T-cell (primary cell): ENCODE data around the gene LRRTM1. TPM values are rescaled to one million over a fixed set of nuclear protein-coding genes. Genes with fewer than 3 reads are reported as not detected.

Experiments used
- ATAC-seq, 4 experiments: fragments of 200-7000 bp in 3 of 4; fragments of 150-1000 bp in 1 of 4; cut with Tn5 transposase; replicated peaks in 1 of 4; 1 replicate in 3 of 4; 2 replicates in 1 of 4; pipeline ENCODE4 v1.10.0; 2021; ENCODE audit warnings: moderate library complexity in 3 of 4, mild to moderate bottlenecking in 2 of 4, moderate number of reproducible peaks in 1 of 4
- CTCF ChIA-PET, 2 donors: fragments of 300-600 bp; sonication (Branson Sonifier 250); formaldehyde crosslinking; loops; one replicate each; lab custom pipeline; 2022; ENCODE audit warnings: antibody characterized with exemption in 2 of 2; lab: Charles Lee
- POLR2A ChIA-PET, 2 donors: fragments of 300-600 bp; sonication (Branson Sonifier 250); formaldehyde crosslinking; loops; one replicate each; lab custom pipeline; 2022; ENCODE audit warnings: antibody characterized with exemption in 2 of 2; lab: Charles Lee
- DNase-seq, 35 experiments: peaks; one replicate each; pipeline versions ENCODE4 v3.0.0 to v3.0.0-alpha.2; 2013 to 2023
- H3K27ac ChIP-seq: one replicate; pipeline ENCODE4 v1.5.1; 2013; ENCODE audit warnings: low read length
- H3K27me3 ChIP-seq, 2 experiments: replicated peaks in 1 of 2; 1 replicate in 1 of 2; 2 replicates in 1 of 2; pipeline versions ENCODE4 v1.6.1 to v1.7.0; 2013; ENCODE audit warnings: low read length in 1 of 2, mixed read lengths in 1 of 2; ENCODE audit not compliant: control insufficient read depth in 2 of 2, insufficient read depth in 2 of 2; ENCODE audit errors: extremely low read depth in 1 of 2
- H3K36me3 ChIP-seq, 2 donors: 1 replicate in 1 of 2; 2 replicates in 1 of 2; pipeline versions ENCODE4 v1.6.1 to v1.7.0; 2013; ENCODE audit warnings: low read length in 1 of 2; ENCODE audit not compliant: control insufficient read depth in 2 of 2, insufficient read depth in 1 of 2; ENCODE audit errors: extremely low read depth in 1 of 2
- H3K4me1 ChIP-seq, 2 experiments: 1 replicate in 1 of 2; 2 replicates in 1 of 2; pipeline versions ENCODE4 v1.6.1 to v1.7.0; 2013; ENCODE audit warnings: low read length in 2 of 2, mixed read lengths in 1 of 2; ENCODE audit not compliant: insufficient read depth in 2 of 2, control insufficient read depth in 1 of 2; ENCODE audit errors: extremely low read depth in 1 of 2
- H3K4me3 ChIP-seq, 2 donors: 1 replicate in 1 of 2; 2 replicates in 1 of 2; pipeline versions ENCODE4 v1.5.1 to v1.7.0; 2013; ENCODE audit warnings: mild to moderate bottlenecking in 2 of 2, low read length in 1 of 2, moderate library complexity in 1 of 2; ENCODE audit not compliant: control insufficient read depth in 1 of 2; ENCODE audit errors: extremely low read depth in 1 of 2
- H3K9me3 ChIP-seq: 2 replicates; pipeline ENCODE4 v1.7.0; 2013
- H3K27ac Mint-ChIP-seq, 2 donors: one replicate each; pipeline ENCODE4 v1.8.0; 2020 to 2021; ENCODE audit warnings: mild to moderate bottlenecking in 2 of 2, mixed read lengths in 2 of 2
- H3K27me3 Mint-ChIP-seq, 2 donors: one replicate each; pipeline ENCODE4 v1.8.0; 2021 to 2022; ENCODE audit warnings: mixed read lengths in 2 of 2
- H3K36me3 Mint-ChIP-seq: one replicate; pipeline ENCODE4 v1.8.0; 2021; ENCODE audit warnings: mixed read lengths
- H3K4me1 Mint-ChIP-seq, 3 donors: one replicate each; pipeline ENCODE4 v1.8.0; 2020 to 2022; ENCODE audit warnings: mixed read lengths in 3 of 3, mild to moderate bottlenecking in 1 of 3
- H3K4me3 Mint-ChIP-seq, 3 donors: one replicate each; pipeline ENCODE4 v1.8.0; 2020 to 2022; ENCODE audit warnings: mild to moderate bottlenecking in 3 of 3, mixed read lengths in 3 of 3, moderate library complexity in 3 of 3
- H3K9me3 Mint-ChIP-seq, 3 donors: one replicate each; pipeline ENCODE4 v1.8.0; 2020 to 2022; ENCODE audit warnings: mixed read lengths in 3 of 3
- WGBS: methylation state at CpG from one replicate; pipeline ENCODE4 v1.1.5; 2013; ENCODE audit warnings: missing lambda C conversion rate; ENCODE audit not compliant: insufficient coverage; 5-methylcytosine and 5-hydroxymethylcytosine counted together
- total RNA-seq, 35 experiments: library from RNA in 6 of 35; stranded (reverse) in 6 of 35; fragments of 120-200 nt in 1 of 35; gene quantifications; one replicate each; pipeline versions ENCODE4 v1.2.1 to v1.2.4 and lab custom pipeline; 2013 to 2026

The LRRTM1 gene
- total RNA-seq, 5 donors from 2014 or later (not counting 1 experiment from before 2014, with no cell fraction given): not detected

GRCh38 chr2:80280598-80280997, 24.0 kb downstream of the LRRTM1 start:
- WGBS: no CpG with 5 or more reads among the region's 2 CpGs
- Mint-ChIP-seq H3K4me1 (no peaks in the 10 kb centered on the region), H3K27ac (no peak overlapping the region)

GRCh38 chr2:80269806-80270205, 34.7 kb downstream of the LRRTM1 start:
- Mint-ChIP-seq H3K27me3 (no peaks in the 10 kb centered on the region), H3K4me3 (no peak overlapping the region), H3K4me1 (no peaks in the 10 kb centered on the region), H3K27ac (no peak overlapping the region), H3K9me3 (peaks cover 7 to 18% (median 17%) of the 10 kb centered on the region in 3 donors), H3K36me3 (no peaks in the 10 kb centered on the region)
- CTCF ChIA-PET: no interaction called here
- H3K9me3 ChIP-seq: no peaks in the 10 kb centered on the region
- POLR2A ChIA-PET: no interaction called here
- ATAC-seq: no peak
- no peaks in the 10 kb centered on the region for H3K4me1 ChIP-seq
- DNase-seq: no peak
- no peak overlapping the region for H3K27ac ChIP-seq
- H3K4me3 ChIP-seq: no peak overlapping the region
- H3K27me3 ChIP-seq: no peaks in the 10 kb centered on the region
- no CpG with 5 or more reads among the region's 5 CpGs for WGBS
- H3K36me3 ChIP-seq: no peaks in the 10 kb centered on the region

More at GRCh38 chr2:80280598-80280997, 24.0 kb downstream of the LRRTM1 start:
- H3K27ac ChIP-seq: no peak overlapping the region
- no peaks in the 10 kb centered on the region for H3K36me3 ChIP-seq
- ChIA-PET CTCF (no interaction called here), POLR2A (no interaction called here)
- Mint-ChIP-seq H3K9me3 (peaks cover 6 to 23% (median 15%) of the 10 kb centered on the region in 3 donors), H3K27me3 (no peaks in the 10 kb centered on the region), H3K36me3 (no peaks in the 10 kb centered on the region), H3K4me3 (no peak overlapping the region)
- no peaks in the 10 kb centered on the region for H3K4me1 ChIP-seq
- no peaks in the 10 kb centered on the region for H3K9me3 ChIP-seq
- no peak overlapping the region for H3K4me3 ChIP-seq
- no peaks in the 10 kb centered on the region for H3K27me3 ChIP-seq
- DNase-seq (no peak), ATAC-seq (no peak)

- DNase-seq (no peak), ATAC-seq (no peak)
- Histone ChIP-seq H3K4me3 (no peak overlapping the region), H3K9me3 (no peaks in the 10 kb centered on the region), H3K27ac (no peak overlapping the region), H3K36me3 (no peaks in the 10 kb centered on the region), H3K4me1 (no peaks in the 10 kb centered on the region), H3K27me3 (no peaks in the 10 kb centered on the region)
- POLR2A ChIA-PET: no interaction called here
- WGBS: 83% methylated on average over 4 of the region's 6 CpGs
- H3K4me1 Mint-ChIP-seq: no peaks in the 10 kb centered on the region
- peaks cover 7 to 14% (median 12%) of the 10 kb centered on the region in 3 donors for H3K9me3 Mint-ChIP-seq
- H3K4me3 Mint-ChIP-seq: no peak overlapping the region
- H3K36me3 Mint-ChIP-seq: no peaks in the 10 kb centered on the region
- CTCF ChIA-PET: no interaction called here
- H3K27ac Mint-ChIP-seq: no peak overlapping the region
- no peaks in the 10 kb centered on the region for H3K27me3 Mint-ChIP-seq
Observed at GRCh38 chr2:80266231-80266630, 38.3 kb downstream of the LRRTM1 start.

GRCh38 chr2:80259292-80259691, 45.3 kb downstream of the LRRTM1 start:
- no peak for ATAC-seq
- H3K27me3 Mint-ChIP-seq: no peaks in the 10 kb centered on the region
- H3K9me3 Mint-ChIP-seq: peaks cover 0 to 6% (median 0%) of the 10 kb centered on the region in 3 donors

GRCh38 chr2:80258793-80259192, 45.8 kb downstream of the LRRTM1 start:
- CTCF ChIA-PET: no interaction called here
- DNase-seq: no peak

More at GRCh38 chr2:80259292-80259691, 45.3 kb downstream of the LRRTM1 start:
- Histone ChIP-seq H3K27me3 (no peaks in the 10 kb centered on the region), H3K27ac (no peak overlapping the region), H3K4me1 (no peaks in the 10 kb centered on the region), H3K4me3 (no peak overlapping the region), H3K9me3 (no peaks in the 10 kb centered on the region), H3K36me3 (no peaks in the 10 kb centered on the region)
- Mint-ChIP-seq H3K36me3 (no peaks in the 10 kb centered on the region), H3K4me1 (no peaks in the 10 kb centered on the region), H3K27ac (no peak overlapping the region), H3K4me3 (no peak overlapping the region)
- no peak for DNase-seq
- CTCF ChIA-PET: interaction anchor here in 1 of 2 donors (0.6 kb wide), 1 partner anchor 241 kb away, joined by 5 read pairs; no protein-coding TSS in a partner anchor
- WGBS: 100% methylated on average over 1 of the region's 3 CpGs
- POLR2A ChIA-PET: no interaction called here

GRCh38 chr2:80258341-80258740, 46.2 kb downstream of the LRRTM1 start:
- no peaks in the 10 kb centered on the region for H3K9me3 ChIP-seq
- no peak overlapping the region for H3K27ac ChIP-seq
- POLR2A ChIA-PET: no interaction called here
- Mint-ChIP-seq H3K27ac (no peak overlapping the region), H3K4me1 (no peaks in the 10 kb centered on the region), H3K36me3 (no peaks in the 10 kb centered on the region), H3K27me3 (no peaks in the 10 kb centered on the region), H3K9me3 (peaks cover 0 to 3% (median 2%) of the 10 kb centered on the region in 3 donors), H3K4me3 (no peak overlapping the region)
- CTCF ChIA-PET: no interaction called here
- H3K4me3 ChIP-seq: no peak overlapping the region
- no peaks in the 10 kb centered on the region for H3K4me1 ChIP-seq
- WGBS: 87% methylated on average over 4 of the region's 5 CpGs
- H3K36me3 ChIP-seq: no peaks in the 10 kb centered on the region
- no peaks in the 10 kb centered on the region for H3K27me3 ChIP-seq
- ATAC-seq (no peak), DNase-seq (no peak)

More at GRCh38 chr2:80258793-80259192, 45.8 kb downstream of the LRRTM1 start:
- H3K36me3 Mint-ChIP-seq: no peaks in the 10 kb centered on the region
- Histone ChIP-seq H3K4me1 (no peaks in the 10 kb centered on the region), H3K4me3 (no peak overlapping the region), H3K36me3 (no peaks in the 10 kb centered on the region), H3K9me3 (no peaks in the 10 kb centered on the region), H3K27ac (no peak overlapping the region), H3K27me3 (no peaks in the 10 kb centered on the region)
- H3K27ac Mint-ChIP-seq: no peak overlapping the region
- no peak for ATAC-seq
- WGBS: 73% methylated on average over 2 of the region's 5 CpGs
- no peaks in the 10 kb centered on the region for H3K27me3 Mint-ChIP-seq
- POLR2A ChIA-PET: no interaction called here
- H3K4me1 Mint-ChIP-seq: no peaks in the 10 kb centered on the region
- H3K4me3 Mint-ChIP-seq: no peak overlapping the region
- peaks cover 0 to 3% (median 0%) of the 10 kb centered on the region in 3 donors for H3K9me3 Mint-ChIP-seq

GRCh38 chr2:80257450-80257849, 47.1 kb downstream of the LRRTM1 start:
- Mint-ChIP-seq H3K27me3 (no peaks in the 10 kb centered on the region), H3K36me3 (no peaks in the 10 kb centered on the region), H3K9me3 (peaks cover 0 to 4% (median 4%) of the 10 kb centered on the region in 3 donors), H3K4me1 (no peaks in the 10 kb centered on the region), H3K27ac (no peak overlapping the region), H3K4me3 (no peak overlapping the region)
- no peaks in the 10 kb centered on the region for H3K4me1 ChIP-seq
- H3K36me3 ChIP-seq: no peaks in the 10 kb centered on the region
- DNase-seq (no peak), ATAC-seq (no peak)
- ChIA-PET CTCF (no interaction called here), POLR2A (no interaction called here)
- H3K9me3 ChIP-seq: no peaks in the 10 kb centered on the region
- no peaks in the 10 kb centered on the region for H3K27me3 ChIP-seq
- no peak overlapping the region for H3K4me3 ChIP-seq
- WGBS: 87% methylated on average over 3 of the region's 4 CpGs
- H3K27ac ChIP-seq: no peak overlapping the region
